ENCODE results near the gene ENO2. TPM values are rescaled to one million over a fixed set of nuclear protein-coding genes. Genes with fewer than 3 reads are reported as not detected.

The ENO2 gene
- total RNA-seq, 1 experiment from 2014 or later, result 166 TPM

DNA sequence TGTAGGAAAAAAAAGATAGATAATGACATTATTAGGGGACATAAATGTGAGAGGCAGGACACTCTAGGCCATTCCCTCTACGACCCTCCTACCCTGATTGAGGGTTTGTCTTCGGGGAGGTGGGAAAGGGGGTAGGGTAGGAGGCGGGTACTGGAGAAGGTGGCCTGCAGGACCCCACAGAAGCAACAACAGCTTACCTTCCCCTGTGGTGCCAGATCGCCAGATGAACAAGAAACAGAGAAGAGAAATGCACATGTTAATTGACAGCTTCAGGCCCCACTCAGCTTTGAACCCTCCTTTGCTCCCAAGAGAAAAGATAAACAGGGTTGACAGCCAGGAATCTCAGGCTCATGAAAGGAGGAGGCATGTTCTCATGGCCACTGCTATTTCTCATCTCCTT, 51.3 kb downstream of the ENO2 start:
- no peaks in the 10 kb centered on the region for H3K27me3 ChIP-seq (ENCODE audit: insufficient read depth, low read length)
- TF ChIP-seq, protein P1, sequence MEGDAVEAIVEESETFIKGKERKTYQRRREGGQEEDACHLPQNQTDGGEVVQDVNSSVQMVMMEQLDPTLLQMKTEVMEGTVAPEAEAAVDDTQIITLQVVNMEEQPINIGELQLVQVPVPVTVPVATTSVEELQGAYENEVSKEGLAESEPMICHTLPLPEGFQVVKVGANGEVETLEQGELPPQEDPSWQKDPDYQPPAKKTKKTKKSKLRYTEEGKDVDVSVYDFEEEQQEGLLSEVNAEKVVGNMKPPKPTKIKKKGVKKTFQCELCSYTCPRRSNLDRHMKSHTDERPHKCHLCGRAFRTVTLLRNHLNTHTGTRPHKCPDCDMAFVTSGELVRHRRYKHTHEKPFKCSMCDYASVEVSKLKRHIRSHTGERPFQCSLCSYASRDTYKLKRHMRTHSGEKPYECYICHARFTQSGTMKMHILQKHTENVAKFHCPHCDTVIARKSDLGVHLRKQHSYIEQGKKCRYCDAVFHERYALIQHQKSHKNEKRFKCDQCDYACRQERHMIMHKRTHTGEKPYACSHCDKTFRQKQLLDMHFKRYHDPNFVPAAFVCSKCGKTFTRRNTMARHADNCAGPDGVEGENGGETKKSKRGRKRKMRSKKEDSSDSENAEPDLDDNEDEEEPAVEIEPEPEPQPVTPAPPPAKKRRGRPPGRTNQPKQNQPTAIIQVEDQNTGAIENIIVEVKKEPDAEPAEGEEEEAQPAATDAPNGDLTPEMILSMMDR (conservative IDR thresholded peaks at IDR 0.05), result no peak
- H4K8ac ChIP-seq (replicated peaks; ENCODE audit: insufficient read length, low read depth, low read length), result no peak overlapping the region
- DNase-seq, result no peak
- no peak overlapping the region for H3K27ac ChIP-seq (ENCODE audit: insufficient read length, low read depth, low read length)
- H2AFZ ChIP-seq (ENCODE audit: low read length), result no peak overlapping the region
- Mint-ChIP-seq H3K4me1 (peaks cover 45 to 61% of the 10 kb centered on the region in 2 experiments), H3K36me3 (ENCODE audit: insufficient read depth in 1 of 3, low read depth in 3 of 3) (peaks cover 39 to 59% (median 46%) of the 10 kb centered on the region in 3 experiments), H3K27ac (peak overlapping the region in 2 of 3 experiments; percentile 92; a peak in 3 of 7 replicates), H3K27me3 (ENCODE audit: low read depth) (no peaks in the 10 kb centered on the region), H3K9me3 (no peaks in the 10 kb centered on the region; a peak in 2 of 5 replicates), H3K4me3 (peak overlapping the region; percentile 1 to 39; a peak in 3 of 5 replicates)
- no peak overlapping the region for H3K23ac ChIP-seq (ENCODE audit: insufficient read length, low read depth, low read length)
- H3K23me2 ChIP-seq (ENCODE audit: insufficient read length, low read depth, low read length, poor library complexity, severe bottlenecking), result peaks cover 20% of the 10 kb centered on the region
- no peak overlapping the region for H3K14ac ChIP-seq (ENCODE audit: insufficient read depth, low read length)
- peaks cover 6% of the 10 kb centered on the region; the same call in 1 of the 2 replicates for H3K4me1 ChIP-seq (ENCODE audit: insufficient read depth, low read length)
- H2AK5ac ChIP-seq (ENCODE audit: insufficient read length, low read length), result no peak overlapping the region
- no peak overlapping the region for H3K9ac ChIP-seq (ENCODE audit: extremely low read depth, insufficient read length, low read length)
- no peak overlapping the region for H4K91ac ChIP-seq (ENCODE audit: insufficient read length, low read depth, low read length)
- H3K4me2 ChIP-seq (ENCODE audit: insufficient read depth, insufficient read length, low read length), result no peak overlapping the region
- H4K5ac ChIP-seq (ENCODE audit: insufficient read length, low read depth, low read length), result no peak overlapping the region
- no CpG with 5 or more reads among the region's 4 CpGs for WGBS (ENCODE audit: extremely low coverage, insufficient read length, low lambda C conversion rate)
- no peak overlapping the region for H2BK15ac ChIP-seq (ENCODE audit: low read depth, low read length)
- no peak overlapping the region for H2BK12ac ChIP-seq (ENCODE audit: insufficient read length, low read depth, low read length)
- no peak overlapping the region for H3K4ac ChIP-seq (ENCODE audit: low read depth, low read length)
- H3K18ac ChIP-seq (ENCODE audit: insufficient read length, low read depth, low read length), result no peak overlapping the region
- no peak overlapping the region for H3T11ph ChIP-seq (ENCODE audit: low read length)
- H4K20me1 ChIP-seq (ENCODE audit: control insufficient read depth, insufficient read depth, insufficient read length), result peaks cover 2% of the 10 kb centered on the region
- no peaks in the 10 kb centered on the region for H3K9me3 ChIP-seq (ENCODE audit: control insufficient read depth, low read depth, low read length)
- peaks cover 7% of the 10 kb centered on the region for H3K79me1 ChIP-seq (ENCODE audit: insufficient read depth, low read depth, low read length, poor library complexity, severe bottlenecking)
- H2BK120ac ChIP-seq (ENCODE audit: low read depth, low read length, poor library complexity, severe bottlenecking), result no peak overlapping the region
- peaks cover 9% of the 10 kb centered on the region; the same call in 1 of the 2 replicates for H3K79me2 ChIP-seq (ENCODE audit: insufficient read depth, low read length)
- no peak overlapping the region for H2BK20ac ChIP-seq (ENCODE audit: low read depth, low read length, poor library complexity, severe bottlenecking)
- H3K56ac ChIP-seq (ENCODE audit: insufficient read length, low read depth, low read length), result no peak overlapping the region
- no peak overlapping the region for H2BK5ac ChIP-seq (ENCODE audit: insufficient read length, low read length)

Measured in H9 (cell line).